ENCODE measurements around the gene TMEM132E.

Gene TMEM132E

GRCh38 chr17:34579017-34579946 is at the start of gene TMEM132E:
Gene TMEM132E, plus strand, starts transcription at chr17:34579582. Its CDS starts 1,495 bp downstream, at chr17:34581077.
- TF ChIP-seq GATA2 (IDR thresholded peaks at IDR 0.05; ENCODE audit: low read depth, low read length) (no peak), GATA3 (IDR thresholded peaks at IDR 0.05; ENCODE audit: low read depth, low read length) (no peak)

- TF ChIP-seq GATA2 (IDR thresholded peaks at IDR 0.05; ENCODE audit: low read depth, low read length) (no peak), GATA3 (IDR thresholded peaks at IDR 0.05; ENCODE audit: low read depth, low read length) (no peak)
Observed at GRCh38 chr17:34530918-34531317, 48.5 kb upstream of the TMEM132E start.

- TF ChIP-seq GATA3 (IDR thresholded peaks at IDR 0.05; ENCODE audit: low read depth, low read length) (no peak), GATA2 (IDR thresholded peaks at IDR 0.05; ENCODE audit: low read depth, low read length) (no peak)
Observed at GRCh38 chr17:34532281-34533065, 46.9 kb upstream of the TMEM132E start.

- no peak for TF ChIP-seq GATA3 (IDR thresholded peaks at IDR 0.05; ENCODE audit: low read depth, low read length)
- TF ChIP-seq GATA2 (IDR thresholded peaks at IDR 0.05; ENCODE audit: low read depth, low read length): no peak
Observed at GRCh38 chr17:34533806-34534527, 45.4 kb upstream of the TMEM132E start.

- TF ChIP-seq GATA3 (IDR thresholded peaks at IDR 0.05; ENCODE audit: low read depth, low read length) (no peak), GATA2 (IDR thresholded peaks at IDR 0.05; ENCODE audit: low read depth, low read length) (no peak)
Observed at GRCh38 chr17:34537445-34537844, 41.9 kb upstream of the TMEM132E start.

GRCh38 chr17:34539881-34540280 is 39.5 kb upstream of the TMEM132E start:
- no peak for TF ChIP-seq GATA2 (IDR thresholded peaks at IDR 0.05; ENCODE audit: low read depth, low read length)
- TF ChIP-seq GATA3 (IDR thresholded peaks at IDR 0.05; ENCODE audit: low read depth, low read length): no peak

GRCh38 chr17:34542700-34543336 is 36.6 kb upstream of the TMEM132E start:
- no peak for TF ChIP-seq GATA3 (IDR thresholded peaks at IDR 0.05; ENCODE audit: low read depth, low read length)
- TF ChIP-seq GATA2 (IDR thresholded peaks at IDR 0.05; ENCODE audit: low read depth, low read length): no peak

GRCh38 chr17:34547453-34548063 is 31.8 kb upstream of the TMEM132E start:
- TF ChIP-seq GATA3 (IDR thresholded peaks at IDR 0.05; ENCODE audit: low read depth, low read length) (no peak), GATA2 (IDR thresholded peaks at IDR 0.05; ENCODE audit: low read depth, low read length) (no peak)

- TF ChIP-seq GATA3 (IDR thresholded peaks at IDR 0.05; ENCODE audit: low read depth, low read length) (no peak), GATA2 (IDR thresholded peaks at IDR 0.05; ENCODE audit: low read depth, low read length) (no peak)
Observed at GRCh38 chr17:34549966-34550365, 29.4 kb upstream of the TMEM132E start.

- no peak for TF ChIP-seq GATA2 (IDR thresholded peaks at IDR 0.05; ENCODE audit: low read depth, low read length)
- TF ChIP-seq GATA3 (IDR thresholded peaks at IDR 0.05; ENCODE audit: low read depth, low read length): no peak
Observed at GRCh38 chr17:34553907-34554306, 25.5 kb upstream of the TMEM132E start.

- no peak for TF ChIP-seq GATA2 (IDR thresholded peaks at IDR 0.05; ENCODE audit: low read depth, low read length)
- no peak for TF ChIP-seq GATA3 (IDR thresholded peaks at IDR 0.05; ENCODE audit: low read depth, low read length)
Observed at GRCh38 chr17:34556384-34556783, 23.0 kb upstream of the TMEM132E start.

- TF ChIP-seq GATA2 (IDR thresholded peaks at IDR 0.05; ENCODE audit: low read depth, low read length) (no peak), GATA3 (IDR thresholded peaks at IDR 0.05; ENCODE audit: low read depth, low read length) (no peak)
Observed at GRCh38 chr17:34556931-34557330, 22.5 kb upstream of the TMEM132E start.

- TF ChIP-seq GATA2 (IDR thresholded peaks at IDR 0.05; ENCODE audit: low read depth, low read length) (no peak), GATA3 (IDR thresholded peaks at IDR 0.05; ENCODE audit: low read depth, low read length) (no peak)
Observed at GRCh38 chr17:34561328-34561727, 18.1 kb upstream of the TMEM132E start.

Data from SH-SY5Y (cell line).